HCT116 (cell line): ENCODE measurements around the gene MXD3. TPM values are rescaled to one million over a fixed set of nuclear protein-coding genes. Genes with fewer than 3 reads are reported as not detected.

Experiments
- ATAC-seq: fragments of 200-7000 bp; cut with Tn5 transposase; 2 replicates; pipeline ENCODE4 v1.9.1; 2020; ENCODE audit warnings: mild to moderate bottlenecking, moderate library complexity
- BruUV-seq: library from RNA; stranded (reverse); fragments of 400-500 nt; replicated peaks from 2 replicates; lab custom pipeline; 2021; lab: Mats Ljungman, UMichigan
- CTCF ChIA-PET: fragments of 300-600 bp; sonication (Branson Sonifier 250); formaldehyde crosslinking; loops from one replicate; lab custom pipeline; 2021; ENCODE audit warnings: antibody characterized with exemption; lab: Charles Lee
- POLR2A ChIA-PET: fragments of 300-600, 350-600 bp; sonication (Branson Sonifier 250); formaldehyde crosslinking; loops from one replicate; lab custom pipeline; 2021; ENCODE audit warnings: antibody characterized with exemption; lab: Charles Lee
- RAD21 ChIA-PET, 2 experiments: fragments of 300-600 bp; sonication (Branson Sonifier 250); formaldehyde crosslinking; loops; one replicate each; lab custom pipeline; 2023; ENCODE audit warnings: low total read pairs in 2 of 2; ENCODE audit not compliant: uncharacterized antibody in 2 of 2, unreplicated experiment in 2 of 2, low non-redundant PET in 1 of 2; lab: Charles Lee
- DNase-seq: peaks from one replicate; pipeline ENCODE4 v3.0.0-alpha.2; 2010; ENCODE audit warnings: low read depth, low spot score
- H2AFZ ChIP-seq: fragments of 200-600 bp; shearing (Covaris generic), sonication (generic); 2 replicates; pipeline ENCODE4 v1.6.1; 2017; ENCODE audit warnings: low read depth, mixed run types, mixed read lengths, antibody characterized with exemption, low read length; ENCODE audit not compliant: poor library complexity, severe bottlenecking
- H3K27ac ChIP-seq: 2 replicates; pipeline ENCODE4 v1.5.1; 2012; ENCODE audit warnings: low read depth, low read length
- H3K27me3 ChIP-seq: fragments of 200-600 bp; sonication (generic); 2 replicates; pipeline ENCODE4 v1.6.1; 2016; ENCODE audit warnings: mixed run types, low read length, mixed read lengths; ENCODE audit not compliant: insufficient read depth
- H3K36me3 ChIP-seq, 2 experiments: fragments of 200-500 bp in 1 of 2; fragments of 200-600 bp in 1 of 2; sonication (Bioruptor generic) in 1 of 2; sonication (generic) in 1 of 2; 2 replicates each; pipeline versions ENCODE4 v1.5.1 to v1.6.1; 2014 to 2016; ENCODE audit warnings: low read length in 2 of 2, inconsistent platforms in 1 of 2, mixed read lengths in 1 of 2, mixed run types in 1 of 2; ENCODE audit not compliant: insufficient read depth in 2 of 2, control insufficient read depth in 1 of 2
- H3K4me1 ChIP-seq, 2 experiments: fragments of 200-600 bp in 1 of 2; sonication (generic) in 1 of 2; 2 replicates each; pipeline versions ENCODE4 v1.5.1 to v1.6.1; 2012 to 2017; ENCODE audit warnings: low read length in 2 of 2, inconsistent platforms in 1 of 2, mild to moderate bottlenecking in 1 of 2, mixed read lengths in 1 of 2, mixed run types in 1 of 2, moderate library complexity in 1 of 2; ENCODE audit not compliant: insufficient read depth in 2 of 2, control insufficient read depth in 1 of 2
- H3K4me2 ChIP-seq: fragments of 200-600 bp; sonication (generic); 2 replicates; pipeline ENCODE4 v1.6.1; 2017; ENCODE audit warnings: mixed run types, low read length, mixed read lengths
- H3K4me3 ChIP-seq, 2 experiments: fragments of 200-600 bp in 1 of 2; sonication (generic) in 1 of 2; replicated peaks in 1 of 2; 2 replicates each; pipeline ENCODE4 v1.5.1; 2011 to 2016; ENCODE audit warnings: low read length in 2 of 2, control low read depth in 1 of 2, low read depth in 1 of 2, mild to moderate bottlenecking in 1 of 2, mixed read lengths in 1 of 2, mixed run types in 1 of 2
- H3K79me2 ChIP-seq: fragments of 200-600 bp; sonication (generic); 2 replicates; pipeline ENCODE4 v1.6.1; 2017; ENCODE audit warnings: mild to moderate bottlenecking, mixed run types, low read length, moderate library complexity, mixed read lengths; ENCODE audit not compliant: insufficient read depth
- H3K9ac ChIP-seq: fragments of 200-600 bp; sonication (generic); 2 replicates; pipeline ENCODE4 v1.6.1; 2016; ENCODE audit warnings: low read length, mixed read lengths
- H3K9me2 ChIP-seq: fragments of 200-600 bp; sonication (generic), shearing (Covaris generic); 2 replicates; pipeline ENCODE4 v1.6.1; 2017; ENCODE audit warnings: mixed run types, mild to moderate bottlenecking, moderate library complexity; ENCODE audit not compliant: insufficient read depth
- H3K9me3 ChIP-seq, 2 experiments: fragments of 200-500 bp in 1 of 2; fragments of 200-600 bp in 1 of 2; sonication (Bioruptor generic) in 1 of 2; sonication (generic) in 1 of 2; 2 replicates each; pipeline ENCODE4 v1.6.1; 2014 to 2017; ENCODE audit warnings: low read length in 2 of 2, mixed read lengths in 2 of 2, inconsistent platforms in 1 of 2, low read depth in 1 of 2, mild to moderate bottlenecking in 1 of 2, mixed run types in 1 of 2, moderate library complexity in 1 of 2; ENCODE audit not compliant: control insufficient read depth in 1 of 2, insufficient read depth in 1 of 2
- H4K20me1 ChIP-seq: fragments of 200-600 bp; sonication (generic), shearing (Covaris generic); 2 replicates; pipeline ENCODE4 v1.6.1; 2017; ENCODE audit warnings: mixed run types, mild to moderate bottlenecking, moderate library complexity; ENCODE audit not compliant: insufficient read depth
- CBX3 ChIP-seq: IDR thresholded peaks from 2 replicates; pipeline ENCODE4 v1.6.1; 2012; ENCODE audit warnings: low read depth
- CEBPB ChIP-seq: IDR thresholded peaks from 2 replicates; pipeline ENCODE4 v1.6.1; 2012; ENCODE audit warnings: low read depth
- EGR1 ChIP-seq: IDR thresholded peaks from 2 replicates; pipeline ENCODE4 v1.6.1; 2012; ENCODE audit warnings: low read depth
- EZH2phosphoT487 ChIP-seq: fragments of 200-600 bp; IDR thresholded peaks from 2 replicates; pipeline ENCODE4 v1.6.1; 2018; ENCODE audit warnings: antibody characterized with exemption, borderline replicate concordance
- JUND ChIP-seq: IDR thresholded peaks from 2 replicates; pipeline ENCODE4 v1.6.1; 2012
- POLR2A ChIP-seq: IDR thresholded peaks from 2 replicates; pipeline ENCODE4 v1.7.0; 2011; ENCODE audit warnings: borderline replicate concordance; ENCODE audit not compliant: insufficient read depth, insufficient read length; ENCODE audit errors: extremely low read depth
- SIN3A ChIP-seq: IDR thresholded peaks from 2 replicates; pipeline ENCODE4 v1.6.1; 2012; ENCODE audit warnings: low read depth
- SP1 ChIP-seq: IDR thresholded peaks from 2 replicates; pipeline ENCODE4 v1.6.1; 2012; ENCODE audit warnings: low read depth
- SRF ChIP-seq: IDR thresholded peaks from 2 replicates; pipeline ENCODE4 v1.6.1; 2012; ENCODE audit warnings: low read depth
- YY1 ChIP-seq: IDR thresholded peaks from 2 replicates; pipeline ENCODE4 v1.6.1; 2011; ENCODE audit warnings: low read length, low read depth, moderate library complexity, mild to moderate bottlenecking; ENCODE audit not compliant: insufficient replicate concordance; ENCODE audit errors: extremely low read depth
- ZNF274 ChIP-seq: fragments of 200-500 bp; sonication (Bioruptor generic); IDR thresholded peaks from 2 replicates; pipeline ENCODE4 v1.6.1; 2014; ENCODE audit warnings: mild to moderate bottlenecking, low read depth, low read length, inconsistent platforms
- intact Hi-C: fragments of 100-400 bp; cut with micrococcal nuclease; formaldehyde crosslinking; loops from 2 replicates; pipeline ENCODE4 v1.10.0; 2022
- total RNA-seq: library from RNA; stranded (reverse); gene quantifications from one replicate; pipeline ENCODE4 v1.2.1, GENCODE V29; 2021; ENCODE audit not compliant: unreplicated experiment
- TF ChIP-seq, protein P1 (sequence below), 3 experiments: fragments of 200-600 bp in 1 of 3; sonication (generic) in 1 of 3; IDR thresholded peaks in 2 of 3; conservative IDR thresholded peaks in 1 of 3; 2 replicates each; pipeline ENCODE4 v1.5.1; 2012 to 2017; ENCODE audit warnings: low read depth in 2 of 3, low read length in 2 of 3, antibody characterized with exemption in 1 of 3, borderline replicate concordance in 1 of 3, control low read depth in 1 of 3, mild to moderate bottlenecking in 1 of 3, mixed read lengths in 1 of 3, mixed run types in 1 of 3, moderate library complexity in 1 of 3; ENCODE audit not compliant: insufficient read depth in 1 of 3

MXD3 gene
- total RNA-seq, 1 experiment from 2014 or later, result 37.6 TPM

- TF ChIP-seq SIN3A (no peak), SP1 (no peak), ZNF274 (no peak)
- TF ChIP-seq, all 23 proteins: peak for 0
Observed at GRCh38 chr5:177329883-177330282, 18.2 kb upstream of the MXD3 start (continued).

- H3K79me2 ChIP-seq, result no peaks in the 10 kb centered on the region
- TF ChIP-seq CEBPB (no peak), SIN3A (no peak), POLR2A (no peak), EZH2phosphoT487 (no peak), CBX3 (no peak), SP1 (no peak), EGR1 (no peak), YY1 (no peak), JUND (no peak), SRF (no peak)
- TF ChIP-seq, protein P1, sequence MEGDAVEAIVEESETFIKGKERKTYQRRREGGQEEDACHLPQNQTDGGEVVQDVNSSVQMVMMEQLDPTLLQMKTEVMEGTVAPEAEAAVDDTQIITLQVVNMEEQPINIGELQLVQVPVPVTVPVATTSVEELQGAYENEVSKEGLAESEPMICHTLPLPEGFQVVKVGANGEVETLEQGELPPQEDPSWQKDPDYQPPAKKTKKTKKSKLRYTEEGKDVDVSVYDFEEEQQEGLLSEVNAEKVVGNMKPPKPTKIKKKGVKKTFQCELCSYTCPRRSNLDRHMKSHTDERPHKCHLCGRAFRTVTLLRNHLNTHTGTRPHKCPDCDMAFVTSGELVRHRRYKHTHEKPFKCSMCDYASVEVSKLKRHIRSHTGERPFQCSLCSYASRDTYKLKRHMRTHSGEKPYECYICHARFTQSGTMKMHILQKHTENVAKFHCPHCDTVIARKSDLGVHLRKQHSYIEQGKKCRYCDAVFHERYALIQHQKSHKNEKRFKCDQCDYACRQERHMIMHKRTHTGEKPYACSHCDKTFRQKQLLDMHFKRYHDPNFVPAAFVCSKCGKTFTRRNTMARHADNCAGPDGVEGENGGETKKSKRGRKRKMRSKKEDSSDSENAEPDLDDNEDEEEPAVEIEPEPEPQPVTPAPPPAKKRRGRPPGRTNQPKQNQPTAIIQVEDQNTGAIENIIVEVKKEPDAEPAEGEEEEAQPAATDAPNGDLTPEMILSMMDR (IDR thresholded peaks at IDR 0.05 in 2 of 3, conservative IDR thresholded peaks at IDR 0.05 in 1 of 3; ENCODE audit: borderline replicate concordance in 1 of 3, insufficient read depth in 1 of 3, low read depth in 2 of 3, low read length in 2 of 3), result no peak
- no peaks in the 10 kb centered on the region for H3K27me3 ChIP-seq
- no TSS peak for BruUV-seq
- no peaks in the 10 kb centered on the region for H4K20me1 ChIP-seq
- intact Hi-C loops, result no loop called here
- no peak overlapping the region for H3K4me2 ChIP-seq
- H3K27ac ChIP-seq, result no peak overlapping the region
- DNase-seq (no peak), ATAC-seq (no peak)
- no peak overlapping the region for H2AFZ ChIP-seq
- peaks cover 7 to 11% of the 10 kb centered on the region in 2 experiments; a peak in 3 of 4 replicates for H3K4me1 ChIP-seq
- H3K4me3 ChIP-seq, result no peak overlapping the region
- peaks cover 0 to 7% of the 10 kb centered on the region in 2 experiments; a peak in 2 of 4 replicates for H3K36me3 ChIP-seq
- POLR2A ChIA-PET, result interaction anchor here (1.0 kb wide), 1 partner anchor 169 kb away, joined by 3 read pairs; the partner anchor contains the start of gene PDLIM7
- RAD21 ChIA-PET, result no interaction called here
- CTCF ChIA-PET, result no interaction called here
- no peaks in the 10 kb centered on the region for H3K9me3 ChIP-seq
- H3K9ac ChIP-seq, result no peak overlapping the region
- no peaks in the 10 kb centered on the region for H3K9me2 ChIP-seq
Observed at GRCh38 chr5:177328545-177329231, 17.0 kb upstream of the MXD3 start.
